Fibroblast of villous mesenchyme (primary cell): Measurements from ENCODE around the gene PRKD1. TPM values are rescaled to one million over a fixed set of nuclear protein-coding genes. Genes with fewer than 3 reads are reported as not detected.
A peak's percentile ranks its signal among the peaks of the same experiment; 100 is the strongest.

Experiments
- DNase-seq: peaks from one replicate; pipeline ENCODE4 v3.0.0-alpha.2; 2010; ENCODE audit warnings: low read depth
- H3K4me3 ChIP-seq: 2 replicates; pipeline ENCODE4 v1.5.1; 2011; ENCODE audit warnings: low read depth, mild to moderate bottlenecking, low read length
- total RNA-seq: library from RNA; depleted of rRNA; stranded (reverse); fragments of >200 nt; gene quantifications from 2 replicates; pipeline ENCODE4 v1.2.3, GENCODE V29; 2012
- TF ChIP-seq, protein P1 (sequence below): IDR thresholded peaks from 2 replicates; pipeline ENCODE4 v1.5.1; 2012; ENCODE audit warnings: low read depth, mild to moderate bottlenecking, low read length; ENCODE audit not compliant: insufficient read depth

PRKD1 gene
- 11.3 and 13.8 TPM in 2 replicates for total RNA-seq

GRCh38 chr14:29927376-29928116 lies at the start of gene PRKD1:
Gene PRKD1 (minus strand): TSS chr14:29927847.
- TF ChIP-seq, protein P1, sequence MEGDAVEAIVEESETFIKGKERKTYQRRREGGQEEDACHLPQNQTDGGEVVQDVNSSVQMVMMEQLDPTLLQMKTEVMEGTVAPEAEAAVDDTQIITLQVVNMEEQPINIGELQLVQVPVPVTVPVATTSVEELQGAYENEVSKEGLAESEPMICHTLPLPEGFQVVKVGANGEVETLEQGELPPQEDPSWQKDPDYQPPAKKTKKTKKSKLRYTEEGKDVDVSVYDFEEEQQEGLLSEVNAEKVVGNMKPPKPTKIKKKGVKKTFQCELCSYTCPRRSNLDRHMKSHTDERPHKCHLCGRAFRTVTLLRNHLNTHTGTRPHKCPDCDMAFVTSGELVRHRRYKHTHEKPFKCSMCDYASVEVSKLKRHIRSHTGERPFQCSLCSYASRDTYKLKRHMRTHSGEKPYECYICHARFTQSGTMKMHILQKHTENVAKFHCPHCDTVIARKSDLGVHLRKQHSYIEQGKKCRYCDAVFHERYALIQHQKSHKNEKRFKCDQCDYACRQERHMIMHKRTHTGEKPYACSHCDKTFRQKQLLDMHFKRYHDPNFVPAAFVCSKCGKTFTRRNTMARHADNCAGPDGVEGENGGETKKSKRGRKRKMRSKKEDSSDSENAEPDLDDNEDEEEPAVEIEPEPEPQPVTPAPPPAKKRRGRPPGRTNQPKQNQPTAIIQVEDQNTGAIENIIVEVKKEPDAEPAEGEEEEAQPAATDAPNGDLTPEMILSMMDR = no peak
- peak within 1 kb of the TSS; percentile 84 for H3K4me3 ChIP-seq
- DNase-seq = peak; percentile 59

- H3K4me3 ChIP-seq = no peak overlapping the region
- no peak for DNase-seq
- TF ChIP-seq, protein P1 = no peak
Observed at GRCh38 chr14:29971101-29971500, 43.5 kb upstream of the PRKD1 start.

GRCh38 chr14:29955087-29955486 lies 27.4 kb upstream of the PRKD1 start:
- no peak overlapping the region for H3K4me3 ChIP-seq
- TF ChIP-seq, protein P1 = no peak
- DNase-seq = no peak

DNA sequence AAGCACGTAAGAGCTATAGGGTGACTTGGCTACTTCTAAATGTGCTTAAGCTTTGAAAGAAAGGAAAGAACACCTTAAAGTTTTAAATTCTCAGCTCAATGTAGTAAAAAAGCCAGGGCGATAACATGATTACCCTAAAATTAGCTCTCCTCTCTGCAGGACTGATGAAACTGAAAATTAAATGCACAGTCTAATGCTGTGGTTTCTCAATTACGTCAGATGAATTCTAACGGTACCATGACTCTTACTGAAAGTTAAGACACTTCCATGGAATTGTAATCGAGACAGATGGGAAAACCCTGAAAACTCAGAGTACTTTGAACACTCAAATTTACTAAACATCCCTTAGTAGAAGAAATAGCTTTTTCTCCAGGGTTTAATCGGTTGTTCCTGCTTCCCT lies 25.9 kb upstream of the PRKD1 start:
- no peak for DNase-seq
- TF ChIP-seq, protein P1 = no peak
- no peak overlapping the region for H3K4me3 ChIP-seq

GRCh38 chr14:29944091-29944490 lies 16.4 kb upstream of the PRKD1 start:
- H3K4me3 ChIP-seq = no peak overlapping the region
- TF ChIP-seq, protein P1 = no peak
- DNase-seq = no peak

- no peak overlapping the region for H3K4me3 ChIP-seq
- TF ChIP-seq, protein P1 = no peak
- no peak for DNase-seq
Observed at GRCh38 chr14:29941401-29941800, 13.8 kb upstream of the PRKD1 start.

- no peak for DNase-seq
- TF ChIP-seq, protein P1 = no peak
- no peak overlapping the region for H3K4me3 ChIP-seq
Observed at GRCh38 chr14:29940482-29940881, 12.8 kb upstream of the PRKD1 start.
